Measurements from ENCODE around the gene PPM1N.

DNA sequence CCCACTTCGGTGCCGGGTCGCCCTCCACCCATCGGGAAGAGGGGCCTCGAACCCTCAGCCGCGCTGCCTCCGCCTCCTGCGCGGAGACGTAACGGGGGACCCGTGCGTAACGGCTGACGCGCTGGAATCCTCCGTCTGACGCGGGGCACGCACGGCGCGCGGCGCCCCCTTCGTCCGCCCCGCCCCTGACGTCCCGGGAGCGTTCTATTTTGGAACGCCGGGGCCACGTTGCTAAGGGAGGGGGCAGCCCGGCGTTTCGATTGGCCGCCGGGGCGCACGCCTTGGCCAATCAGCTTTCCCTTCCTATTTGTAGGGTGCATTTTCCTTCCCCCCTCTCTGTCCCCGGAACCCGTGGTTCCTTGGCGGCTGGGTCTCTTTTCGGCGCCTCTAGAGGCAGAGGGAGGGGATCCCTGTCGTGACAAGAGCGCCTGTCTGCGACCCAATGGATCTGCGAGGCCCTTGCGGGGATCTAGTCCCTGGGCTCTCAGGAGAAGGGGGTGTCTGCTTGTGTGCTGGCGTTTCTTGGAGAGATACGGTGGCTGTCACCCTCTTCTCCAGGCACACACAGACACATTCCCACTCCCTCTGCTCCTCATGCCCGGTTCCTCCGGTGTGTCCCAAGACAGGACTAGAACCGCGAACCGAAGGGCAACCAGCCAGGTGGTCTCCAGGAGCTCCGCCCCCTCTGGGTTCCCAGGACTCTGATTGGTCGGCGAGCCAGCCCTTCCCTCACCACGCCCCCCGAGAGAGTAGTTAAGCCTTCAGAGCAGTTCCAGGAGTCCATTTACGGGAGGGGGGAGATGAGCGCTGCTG is 28.9 kb upstream of the PPM1N start:
- TF ChIP-seq, protein P1, sequence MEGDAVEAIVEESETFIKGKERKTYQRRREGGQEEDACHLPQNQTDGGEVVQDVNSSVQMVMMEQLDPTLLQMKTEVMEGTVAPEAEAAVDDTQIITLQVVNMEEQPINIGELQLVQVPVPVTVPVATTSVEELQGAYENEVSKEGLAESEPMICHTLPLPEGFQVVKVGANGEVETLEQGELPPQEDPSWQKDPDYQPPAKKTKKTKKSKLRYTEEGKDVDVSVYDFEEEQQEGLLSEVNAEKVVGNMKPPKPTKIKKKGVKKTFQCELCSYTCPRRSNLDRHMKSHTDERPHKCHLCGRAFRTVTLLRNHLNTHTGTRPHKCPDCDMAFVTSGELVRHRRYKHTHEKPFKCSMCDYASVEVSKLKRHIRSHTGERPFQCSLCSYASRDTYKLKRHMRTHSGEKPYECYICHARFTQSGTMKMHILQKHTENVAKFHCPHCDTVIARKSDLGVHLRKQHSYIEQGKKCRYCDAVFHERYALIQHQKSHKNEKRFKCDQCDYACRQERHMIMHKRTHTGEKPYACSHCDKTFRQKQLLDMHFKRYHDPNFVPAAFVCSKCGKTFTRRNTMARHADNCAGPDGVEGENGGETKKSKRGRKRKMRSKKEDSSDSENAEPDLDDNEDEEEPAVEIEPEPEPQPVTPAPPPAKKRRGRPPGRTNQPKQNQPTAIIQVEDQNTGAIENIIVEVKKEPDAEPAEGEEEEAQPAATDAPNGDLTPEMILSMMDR (IDR thresholded peaks at IDR 0.05): peak in 1 of 3 experiments; percentile 29
- peak; percentile 99 for TF ChIP-seq EP300 (IDR thresholded peaks at IDR 0.05)

All from esophagus muscularis mucosa (tissue), 3 donors.